Glutamatergic neuron (in vitro differentiated cells): ENCODE measurements around the gene ADCY3. TPM values are rescaled to one million over a fixed set of nuclear protein-coding genes. Genes with fewer than 3 reads are reported as not detected.

Source experiments
- DNase-seq: peaks from one replicate; pipeline ENCODE4 v3.0.0; 2022
- H3K27ac Mint-ChIP-seq: one replicate; pipeline ENCODE4 v1.8.0; 2020; ENCODE audit warnings: mild to moderate bottlenecking, mixed read lengths, inconsistent platforms; ENCODE audit not compliant: unreplicated experiment
- H3K27me3 Mint-ChIP-seq: one replicate; pipeline ENCODE4 v1.8.0; 2020; ENCODE audit warnings: mild to moderate bottlenecking, moderate library complexity, mixed read lengths, inconsistent platforms; ENCODE audit not compliant: unreplicated experiment
- H3K36me3 Mint-ChIP-seq: one replicate; pipeline ENCODE4 v1.8.0; 2020; ENCODE audit warnings: mild to moderate bottlenecking, mixed read lengths, inconsistent platforms; ENCODE audit not compliant: unreplicated experiment
- H3K4me1 Mint-ChIP-seq: one replicate; pipeline ENCODE4 v1.8.0; 2020; ENCODE audit warnings: mild to moderate bottlenecking, low read depth, mixed read lengths, inconsistent platforms; ENCODE audit not compliant: unreplicated experiment
- H3K4me3 Mint-ChIP-seq: one replicate; pipeline ENCODE4 v1.8.0; 2020; ENCODE audit warnings: mild to moderate bottlenecking, mixed read lengths, inconsistent platforms; ENCODE audit not compliant: unreplicated experiment
- H3K9me3 Mint-ChIP-seq: one replicate; pipeline ENCODE4 v1.8.0; 2020; ENCODE audit warnings: mild to moderate bottlenecking, moderate library complexity, mixed read lengths, inconsistent platforms; ENCODE audit not compliant: unreplicated experiment
- total RNA-seq: library from RNA; stranded (reverse); fragmentation: NEBNext Ultra II Directional; extraction: Animal tissue kit (Norgen Biotek cat#: 25700); gene quantifications from one replicate; pipeline ENCODE4 v1.2.1, GENCODE V29; 2021; ENCODE audit not compliant: unreplicated experiment
- TF ChIP-seq, protein P1 (sequence below): fragments of 200-600 bp; sonication (generic); IDR thresholded peaks from one replicate; pipeline ENCODE4 v1.5.0; 2021; ENCODE audit not compliant: partially characterized antibody, unreplicated experiment

Gene ADCY3
- total RNA-seq, 1 donor from 2014 or later: 76.2 TPM

DNA sequence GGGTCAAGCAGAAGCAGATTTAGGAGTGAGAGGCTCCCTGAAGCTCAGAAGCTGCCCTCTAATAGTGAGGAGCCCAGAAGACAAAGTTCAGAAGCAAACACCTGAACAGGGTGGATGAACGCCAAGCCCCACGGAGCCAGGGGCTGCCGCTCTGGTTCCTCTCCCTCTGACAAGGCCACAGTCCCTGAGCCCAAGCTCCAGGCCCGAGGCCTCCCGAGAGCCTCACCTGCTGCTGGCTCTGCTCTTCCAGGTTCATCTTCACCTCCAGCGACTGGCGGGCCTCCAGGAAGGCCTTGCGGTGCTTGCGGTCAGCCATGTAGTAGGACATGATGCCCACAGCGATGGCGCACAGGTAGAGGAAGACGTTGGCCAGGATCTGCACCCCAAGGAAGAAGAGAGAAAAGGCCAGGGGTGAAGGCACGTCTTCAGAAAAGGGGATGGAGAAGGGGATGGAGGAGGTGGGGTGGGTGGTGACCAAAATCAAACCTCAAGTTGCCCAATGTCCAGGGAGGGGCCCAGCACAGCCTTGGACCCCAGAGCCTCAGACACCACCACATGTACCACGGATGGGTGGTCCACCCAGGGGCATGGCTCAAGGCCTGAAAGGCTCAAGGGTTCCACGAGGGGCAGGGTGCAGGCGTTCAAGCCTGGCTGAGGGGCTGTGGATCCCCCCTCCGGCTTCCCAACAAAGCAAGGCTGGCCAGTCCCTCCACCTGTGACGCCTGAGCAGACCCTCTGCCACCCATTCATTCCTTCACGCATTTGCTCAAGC lies 47.5 kb downstream of the ADCY3 start:
- H3K27ac Mint-ChIP-seq: peak overlapping the region; percentile 44
- no peak overlapping the region for H3K4me3 Mint-ChIP-seq

DNA sequence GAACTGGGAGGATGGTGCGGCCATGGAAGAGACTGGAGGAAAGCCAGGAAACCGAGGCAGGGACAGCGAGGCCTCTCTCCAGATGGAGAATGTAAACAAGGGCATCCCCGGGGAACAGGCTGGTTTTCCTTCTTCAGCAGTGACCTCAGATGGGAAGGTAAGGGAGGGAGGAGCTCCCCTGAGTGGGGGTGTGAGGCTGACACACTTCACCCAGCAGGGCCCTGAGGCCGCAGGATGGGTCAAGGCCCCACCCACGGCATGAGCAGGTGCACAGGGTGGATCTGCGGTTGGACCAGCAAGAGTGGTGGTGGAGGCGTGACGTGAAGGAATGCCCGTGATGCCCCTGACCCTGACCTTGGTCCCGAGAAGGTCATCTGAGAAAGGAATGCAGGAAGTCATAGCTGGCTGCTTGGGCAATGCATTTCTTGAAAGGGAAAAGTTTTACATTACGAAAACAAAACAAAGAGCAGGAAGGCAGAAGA lies 48.1 kb downstream of the ADCY3 start:
- TF ChIP-seq, protein P1, sequence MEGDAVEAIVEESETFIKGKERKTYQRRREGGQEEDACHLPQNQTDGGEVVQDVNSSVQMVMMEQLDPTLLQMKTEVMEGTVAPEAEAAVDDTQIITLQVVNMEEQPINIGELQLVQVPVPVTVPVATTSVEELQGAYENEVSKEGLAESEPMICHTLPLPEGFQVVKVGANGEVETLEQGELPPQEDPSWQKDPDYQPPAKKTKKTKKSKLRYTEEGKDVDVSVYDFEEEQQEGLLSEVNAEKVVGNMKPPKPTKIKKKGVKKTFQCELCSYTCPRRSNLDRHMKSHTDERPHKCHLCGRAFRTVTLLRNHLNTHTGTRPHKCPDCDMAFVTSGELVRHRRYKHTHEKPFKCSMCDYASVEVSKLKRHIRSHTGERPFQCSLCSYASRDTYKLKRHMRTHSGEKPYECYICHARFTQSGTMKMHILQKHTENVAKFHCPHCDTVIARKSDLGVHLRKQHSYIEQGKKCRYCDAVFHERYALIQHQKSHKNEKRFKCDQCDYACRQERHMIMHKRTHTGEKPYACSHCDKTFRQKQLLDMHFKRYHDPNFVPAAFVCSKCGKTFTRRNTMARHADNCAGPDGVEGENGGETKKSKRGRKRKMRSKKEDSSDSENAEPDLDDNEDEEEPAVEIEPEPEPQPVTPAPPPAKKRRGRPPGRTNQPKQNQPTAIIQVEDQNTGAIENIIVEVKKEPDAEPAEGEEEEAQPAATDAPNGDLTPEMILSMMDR: no peak
- no peaks in the 10 kb centered on the region for H3K27me3 Mint-ChIP-seq
- DNase-seq: no peak

More for the DNA sequence above, 47.5 kb downstream of the ADCY3 start:
- Mint-ChIP-seq H3K36me3 (no peaks in the 10 kb centered on the region), H3K27me3 (peaks cover 2% of the 10 kb centered on the region), H3K9me3 (peaks cover 8% of the 10 kb centered on the region), H3K4me1 (peaks cover 19% of the 10 kb centered on the region)
- no peak for DNase-seq
- TF ChIP-seq, protein P1: no peak

DNA sequence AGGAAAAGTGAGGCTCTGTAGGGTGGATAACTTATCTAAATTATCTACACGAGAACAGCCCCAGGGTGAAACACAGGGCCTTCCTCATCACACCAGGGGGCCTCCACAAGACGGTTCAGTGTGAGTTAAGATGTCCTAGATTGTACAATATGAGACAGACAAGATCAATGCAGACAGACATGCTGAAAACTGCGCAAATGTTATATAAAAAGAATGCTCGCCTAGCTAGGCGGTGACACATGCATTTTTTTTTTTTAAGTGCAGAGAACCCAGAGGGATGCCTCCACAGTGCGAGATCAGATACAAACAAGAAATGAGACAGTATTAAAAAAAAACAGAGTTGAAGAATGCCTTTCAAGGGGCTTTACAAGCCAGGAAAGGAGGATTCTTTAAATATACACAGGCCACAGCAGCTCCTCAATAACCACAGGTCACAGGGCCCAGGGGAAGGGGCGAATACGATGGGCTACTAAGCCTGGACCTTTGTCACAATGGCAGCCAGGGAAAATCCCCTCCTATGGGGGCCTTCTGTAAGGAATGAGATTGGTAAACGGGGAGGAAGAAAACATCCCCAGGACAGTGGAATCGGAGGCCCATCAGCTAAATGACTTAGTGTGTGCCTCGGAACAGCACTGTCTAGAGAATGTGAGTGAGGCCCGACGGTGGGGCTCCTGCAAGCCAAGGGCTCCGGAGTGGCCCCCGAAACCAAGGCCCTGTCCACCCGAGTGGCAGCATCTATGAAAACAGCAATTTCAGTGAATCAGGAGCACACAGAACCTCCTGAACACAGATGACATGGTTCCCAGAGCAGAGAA lies 48.9 kb downstream of the ADCY3 start:
- TF ChIP-seq, protein P1: no peak
- no peaks in the 10 kb centered on the region for H3K36me3 Mint-ChIP-seq
- H3K9me3 Mint-ChIP-seq: peaks cover 2% of the 10 kb centered on the region
- peak overlapping the region; percentile 7 for H3K27ac Mint-ChIP-seq
- no peak overlapping the region for H3K4me3 Mint-ChIP-seq
- DNase-seq: no peak
- no peaks in the 10 kb centered on the region for H3K27me3 Mint-ChIP-seq
- H3K4me1 Mint-ChIP-seq: peaks cover 12% of the 10 kb centered on the region

More for the DNA sequence above, 48.1 kb downstream of the ADCY3 start:
- Mint-ChIP-seq H3K4me3 (no peak overlapping the region), H3K27ac (peak overlapping the region; percentile 44), H3K4me1 (peaks cover 13% of the 10 kb centered on the region), H3K36me3 (no peaks in the 10 kb centered on the region), H3K9me3 (peaks cover 4% of the 10 kb centered on the region)

DNA sequence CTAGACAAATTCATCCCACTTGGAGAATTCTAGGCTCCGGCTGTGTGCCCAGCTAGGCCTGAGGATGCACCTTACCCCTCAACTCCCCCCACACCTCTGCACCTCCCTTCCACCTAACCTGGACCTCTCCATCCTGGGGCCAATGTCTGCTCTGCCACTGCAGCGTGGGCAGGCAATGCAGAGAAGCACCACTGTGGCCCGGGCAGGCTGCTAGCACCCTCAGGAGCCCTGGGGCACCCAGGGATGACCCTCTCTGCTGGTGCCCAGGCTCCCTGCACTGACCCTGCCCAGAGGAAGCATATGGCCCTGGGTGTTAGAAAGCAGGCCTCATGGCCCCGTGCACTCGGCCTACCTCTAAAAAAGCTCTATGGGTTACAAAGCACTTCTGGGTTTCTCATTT lies 49.6 kb downstream of the ADCY3 start:
- H3K27me3 Mint-ChIP-seq: no peaks in the 10 kb centered on the region
- DNase-seq: no peak
- no peaks in the 10 kb centered on the region for H3K36me3 Mint-ChIP-seq
- H3K4me1 Mint-ChIP-seq: peaks cover 16% of the 10 kb centered on the region
- H3K27ac Mint-ChIP-seq: no peak overlapping the region
- peaks cover 2% of the 10 kb centered on the region for H3K9me3 Mint-ChIP-seq
- TF ChIP-seq, protein P1: no peak
- no peak overlapping the region for H3K4me3 Mint-ChIP-seq
